Transverse colon (tissue), 4 donors: ENCODE data around the gene PBX4. TPM values are rescaled to one million over a fixed set of nuclear protein-coding genes. Genes with fewer than 3 reads are reported as not detected.

Experiments used
- DNase-seq: peaks from one replicate; pipeline ENCODE4 v3.0.0-alpha.2; 2019
- H3K27ac ChIP-seq, 4 donors: fragments of 200-600 bp; sonication (generic); 2 replicates each; pipeline ENCODE4 v1.5.1; 2016 to 2018; ENCODE audit warnings: inconsistent platforms in 4 of 4
- H3K27me3 ChIP-seq: fragments of 200-600 bp; sonication (generic); 2 replicates; pipeline ENCODE4 v1.5.1; 2017; ENCODE audit warnings: inconsistent platforms
- H3K36me3 ChIP-seq, 4 donors: fragments of 200-600 bp; sonication (generic); 2 replicates each; pipeline ENCODE4 v1.5.1; 2017 to 2019; ENCODE audit warnings: inconsistent platforms in 4 of 4
- H3K4me1 ChIP-seq, 4 donors: fragments of 200-600 bp; sonication (generic); 2 replicates each; pipeline ENCODE4 v1.5.1; 2017 to 2020; ENCODE audit warnings: inconsistent platforms in 4 of 4
- H3K4me3 ChIP-seq, 4 donors: fragments of 200-600 bp; sonication (generic); 1 replicate in 1 of 4; 2 replicates in 3 of 4; pipeline versions ENCODE4 v1.5.1 to v1.6.1; 2017 to 2019; ENCODE audit warnings: inconsistent platforms in 4 of 4
- H3K9me3 ChIP-seq, 2 donors: fragments of 200-600 bp; sonication (generic); 2 replicates each; pipeline ENCODE4 v1.5.1; 2017 to 2019; ENCODE audit warnings: inconsistent platforms in 2 of 2
- CTCF ChIP-seq, 5 experiments: fragments of 200-600 bp in 3 of 5; fragments of 450-650 bp in 2 of 5; sonication (generic) in 3 of 5; IDR thresholded peaks; 1 replicate in 2 of 5; 2 replicates in 3 of 5; pipeline ENCODE4 v1.5.1; 2016 to 2017; ENCODE audit warnings: antibody characterized with exemption in 5 of 5, inconsistent platforms in 3 of 5, mild to moderate bottlenecking in 2 of 5, moderate library complexity in 1 of 5
- EP300 ChIP-seq: sonication (generic); formaldehyde crosslinking; IDR thresholded peaks from one replicate; pipeline ENCODE4 v1.6.1; 2017; ENCODE audit warnings: antibody characterized with exemption, low read depth
- POLR2A ChIP-seq: fragments of 450-650 bp; IDR thresholded peaks from one replicate; pipeline ENCODE4 v1.6.1; 2016; ENCODE audit warnings: antibody characterized with exemption, mild to moderate bottlenecking, moderate library complexity
- POLR2AphosphoS5 ChIP-seq, 3 donors: sonication (generic); formaldehyde crosslinking; IDR thresholded peaks; one replicate each; pipeline ENCODE4 v1.6.1; 2016; ENCODE audit warnings: antibody characterized with exemption in 3 of 3
- WGBS, 2 donors: methylation state at CpG; one replicate each; pipeline ENCODE4 v1.1.5; 2018; ENCODE audit warnings: low coverage in 1 of 2; 5-methylcytosine and 5-hydroxymethylcytosine counted together
- in situ Hi-C, 4 donors: fragments of 200-750 bp; cut with MboI; loops; one replicate each; pipeline versions ENCODE4 v1.15.0 to v1.15.1; 2017; ENCODE audit warnings: low sequenced_read_pairs in 3 of 4, low pct_ligation_motif_present in 1 of 4, low pct_unique_long_range_greater_than_20kb in 1 of 4
- intact Hi-C: fragments of 100-400 bp; cut with DNase I; formaldehyde crosslinking; loops from one replicate; pipeline ENCODE4 v1.15.1; 2023; ENCODE audit warnings: low total_unique reads
- total RNA-seq, 4 donors: library from RNA; depleted of rRNA; stranded (reverse); fragments of >200 nt; gene quantifications; one replicate each; pipeline ENCODE4 v1.1.0, GENCODE V29; 2016

Gene PBX4
- total RNA-seq, 4 donors from 2014 or later: 1.9 to 11.9 (median 5.1) TPM

DNA sequence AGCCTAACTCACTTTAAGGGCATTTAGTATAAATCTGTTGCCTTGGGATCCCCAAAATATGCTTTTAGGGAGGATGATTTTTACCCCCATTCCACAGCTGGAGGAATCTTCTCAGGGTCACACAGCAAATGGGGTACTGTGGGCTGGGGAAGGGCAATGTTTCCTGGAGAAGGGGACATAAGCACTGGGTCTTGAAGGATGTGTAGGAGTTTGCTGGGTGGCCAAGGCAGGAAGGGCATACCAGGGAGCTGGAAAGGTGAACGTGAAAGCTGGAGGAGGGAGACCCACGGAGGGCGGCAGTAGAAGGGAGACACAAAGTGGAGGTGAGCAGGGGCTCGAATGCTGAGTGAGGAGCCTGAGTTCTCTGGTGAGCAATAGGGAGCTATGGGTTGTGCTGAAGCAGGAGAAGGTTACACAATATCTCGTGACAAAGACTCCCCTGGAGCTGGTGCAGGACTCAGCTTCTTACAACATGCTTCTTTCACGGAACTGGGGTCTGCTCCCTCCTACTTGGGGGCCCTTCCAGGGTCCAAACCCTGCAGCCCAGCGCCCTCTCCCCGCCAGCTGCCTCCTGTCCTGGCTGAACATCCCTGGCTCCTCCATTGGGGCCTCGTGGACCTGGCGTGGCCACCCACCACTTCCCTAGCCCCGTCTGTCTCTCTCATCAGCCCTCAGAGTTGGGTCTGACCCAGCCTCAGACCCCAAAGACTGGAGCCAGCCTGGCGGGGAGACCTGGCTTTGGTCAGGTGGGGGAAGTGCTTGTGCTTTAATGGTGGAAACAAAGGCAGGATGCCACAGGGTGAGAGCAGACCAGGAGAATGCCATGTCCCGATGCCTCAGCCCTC lies 69.3 kb downstream of the PBX4 start:
- Histone ChIP-seq H3K4me1 (no peaks in the 10 kb centered on the region), H3K36me3 (no peaks in the 10 kb centered on the region), H3K27ac (no peak overlapping the region), H3K9me3 (no peaks in the 10 kb centered on the region), H3K27me3 (peaks cover 38% of the 10 kb centered on the region), H3K4me3 (no peak overlapping the region)
- in situ Hi-C loops (loop anchor here in 3 of 4 donors (25.0 kb wide), 3 partner anchors 88 to 738 kb away; partner anchors contain the start of genes GMIP (in 1 of the 3) and LPAR2 (in 1 of the 3)), intact Hi-C loops (no loop called here)
- 62 to 75% methylated on average over 4 to 12 of the region's 13 CpGs for WGBS, 2 donors
- no peak for DNase-seq
- TF ChIP-seq POLR2A (no peak), POLR2AphosphoS5 (IDR thresholded peaks at IDR 0.05) (no peak), CTCF (IDR thresholded peaks at IDR 0.05) (no peak), EP300 (no peak)

- TF ChIP-seq EP300 (no peak), CTCF (IDR thresholded peaks at IDR 0.05) (no peak), POLR2AphosphoS5 (IDR thresholded peaks at IDR 0.05) (no peak), POLR2A (no peak)
- in situ Hi-C loops (loop anchor here in 3 of 4 donors (25.0 kb wide), 3 partner anchors 89 to 739 kb away; partner anchors contain the start of genes GMIP (in 1 of the 3) and LPAR2 (in 1 of the 3)), intact Hi-C loops (no loop called here)
- H3K4me3 ChIP-seq: no peak overlapping the region
- peaks cover 48% of the 10 kb centered on the region for H3K27me3 ChIP-seq
- no peaks in the 10 kb centered on the region for H3K9me3 ChIP-seq
- no peak for DNase-seq
- no peaks in the 10 kb centered on the region for H3K36me3 ChIP-seq
- H3K4me1 ChIP-seq: no peaks in the 10 kb centered on the region
- 62% methylated on average over 13 of the region's 15 CpGs; no CpG with 5 or more reads in 1 of the 2 donors for WGBS, 2 donors
- no peak overlapping the region for H3K27ac ChIP-seq
Observed at GRCh38 chr19:19547674-19548336, 70.7 kb downstream of the PBX4 start.

- Histone ChIP-seq H3K9me3 (no peaks in the 10 kb centered on the region), H3K4me1 (peaks cover 0 to under 1% (median 0%) of the 10 kb centered on the region in 4 donors), H3K27me3 (peaks cover 57% of the 10 kb centered on the region), H3K4me3 (no peak overlapping the region), H3K36me3 (no peaks in the 10 kb centered on the region), H3K27ac (no peak overlapping the region)
- 39% methylated on average over 16 of the region's 19 CpGs; no CpG with 5 or more reads in 1 of the 2 donors for WGBS, 2 donors
- no peak for DNase-seq
- in situ Hi-C loops: loop anchor here in 3 of 4 donors (25.0 kb wide), 3 partner anchors 91 to 741 kb away; partner anchors contain the start of genes GMIP (in 1 of the 3) and LPAR2 (in 1 of the 3)
- no peak for TF ChIP-seq POLR2AphosphoS5 (IDR thresholded peaks at IDR 0.05)
- TF ChIP-seq CTCF (IDR thresholded peaks at IDR 0.05): no peak
- TF ChIP-seq EP300: no peak
- no peak for TF ChIP-seq POLR2A
- intact Hi-C loops: no loop called here
Observed at GRCh38 chr19:19546751-19547162, 71.7 kb downstream of the PBX4 start.

GRCh38 chr19:19545707-19546106 lies 72.8 kb downstream of the PBX4 start:
- Histone ChIP-seq H3K27ac (no peak overlapping the region), H3K9me3 (no peaks in the 10 kb centered on the region), H3K4me1 (peaks cover 3 to 11% (median 8%) of the 10 kb centered on the region in 4 donors), H3K4me3 (no peak overlapping the region), H3K27me3 (peaks cover 67% of the 10 kb centered on the region), H3K36me3 (no peaks in the 10 kb centered on the region)
- TF ChIP-seq CTCF (IDR thresholded peaks at IDR 0.05): no peak
- no peak for TF ChIP-seq POLR2A
- TF ChIP-seq EP300: no peak
- TF ChIP-seq POLR2AphosphoS5 (IDR thresholded peaks at IDR 0.05): no peak
- intact Hi-C loops (no loop called here), in situ Hi-C loops (loop anchor here in 3 of 4 donors (25.0 kb wide), 3 partner anchors 92 to 742 kb away; partner anchors contain the start of genes GMIP (in 1 of the 3) and LPAR2 (in 1 of the 3))
- WGBS, 2 donors: 73 to 91% methylated on average over 3 to 22 of the region's 23 CpGs
- DNase-seq: no peak
